WTC11 (cell line): ENCODE data around the gene PLCH2. TPM values are rescaled to one million over a fixed set of nuclear protein-coding genes. Genes with fewer than 3 reads are reported as not detected.

Experiments used
- ATAC-seq: fragments of 200-7000 bp; cut with Tn5 transposase; 2 replicates; pipeline ENCODE4 v1.10.0; 2021; ENCODE audit warnings: mild to moderate bottlenecking, moderate library complexity
- CTCF ChIA-PET: fragments of 300-600 bp; sonication (Branson Sonifier 250); formaldehyde crosslinking; loops from one replicate; lab custom pipeline; 2021; ENCODE audit warnings: antibody characterized with exemption; lab: Charles Lee
- POLR2A ChIA-PET: fragments of 350-600 bp; sonication (Branson Sonifier 250); formaldehyde crosslinking; loops from one replicate; lab custom pipeline; 2021; ENCODE audit warnings: antibody characterized with exemption; lab: Charles Lee
- DNase-seq: peaks from one replicate; pipeline ENCODE4 v3.0.0; 2021; ENCODE audit warnings: low spot score
- H3K27ac Mint-ChIP-seq: 2 replicates; pipeline ENCODE4 v1.8.0; 2021; ENCODE audit warnings: mixed read lengths
- H3K27me3 Mint-ChIP-seq: 2 replicates; pipeline ENCODE4 v1.8.0; 2021; ENCODE audit warnings: low read depth, mild to moderate bottlenecking, moderate library complexity, mixed read lengths
- H3K36me3 Mint-ChIP-seq: 2 replicates; pipeline ENCODE4 v1.8.0; 2021; ENCODE audit warnings: mixed read lengths
- H3K4me1 Mint-ChIP-seq: 2 replicates; pipeline ENCODE4 v1.8.0; 2022; ENCODE audit warnings: mixed read lengths
- H3K4me3 Mint-ChIP-seq: 2 replicates; pipeline ENCODE4 v1.8.0; 2021; ENCODE audit warnings: mild to moderate bottlenecking, moderate library complexity, mixed read lengths
- H3K9me3 Mint-ChIP-seq: 2 replicates; pipeline ENCODE4 v1.8.0; 2021; ENCODE audit warnings: mixed read lengths
- CTCF ChIP-seq: fragments of 200-600 bp; IDR thresholded peaks from 2 replicates; pipeline ENCODE4 v1.8.0; 2022; ENCODE audit warnings: antibody characterized with exemption
- FOXP4 ChIP-seq: sonication (generic); formaldehyde crosslinking; IDR thresholded peaks from 2 replicates; pipeline ENCODE4 v1.8.0; 2022; ENCODE audit warnings: mild to moderate bottlenecking, missing genetic modification reagents
- MAX ChIP-seq: sonication (generic); formaldehyde crosslinking; IDR thresholded peaks from 2 replicates; pipeline ENCODE4 v1.8.0; 2022; ENCODE audit warnings: mild to moderate bottlenecking, missing genetic modification reagents
- NFE2L1 ChIP-seq: sonication (generic); formaldehyde crosslinking; IDR thresholded peaks from 2 replicates; pipeline ENCODE4 v1.8.1; 2023; ENCODE audit warnings: missing genetic modification reagents
- NR1H2 ChIP-seq: sonication (generic); formaldehyde crosslinking; IDR thresholded peaks from 2 replicates; pipeline ENCODE4 v1.9.0; 2021; ENCODE audit warnings: mild to moderate bottlenecking, moderate library complexity, missing genetic modification reagents
- NR2C2 ChIP-seq: sonication (generic); formaldehyde crosslinking; IDR thresholded peaks from 2 replicates; pipeline ENCODE4 v1.8.0; 2022; ENCODE audit warnings: mild to moderate bottlenecking, missing genetic modification reagents
- RORB ChIP-seq: fragments of 250-450 bp; sonication (Bioruptor Pico); IDR thresholded peaks from 2 replicates; pipeline ENCODE4 v1.9.0; 2021; ENCODE audit warnings: mild to moderate bottlenecking
- TEAD1 ChIP-seq: sonication (generic); formaldehyde crosslinking; IDR thresholded peaks from 2 replicates; pipeline ENCODE4 v1.8.0; 2022; ENCODE audit warnings: mild to moderate bottlenecking, missing genetic modification reagents
- USF1 ChIP-seq: sonication (generic); formaldehyde crosslinking; IDR thresholded peaks from 2 replicates; pipeline ENCODE4 v1.8.0; 2022; ENCODE audit warnings: mild to moderate bottlenecking, missing genetic modification reagents
- ZMAT4 ChIP-seq: fragments of 250-450 bp; sonication (Bioruptor Pico); IDR thresholded peaks from 2 replicates; pipeline ENCODE4 v1.9.0; 2021; ENCODE audit warnings: mild to moderate bottlenecking
- ZNF121 ChIP-seq: sonication (generic); formaldehyde crosslinking; IDR thresholded peaks from 2 replicates; pipeline ENCODE4 v1.8.0; 2023; ENCODE audit warnings: missing genetic modification reagents
- ZNF138 ChIP-seq: sonication (generic); formaldehyde crosslinking; conservative IDR thresholded peaks from 2 replicates; pipeline ENCODE4 v1.8.1; 2022; ENCODE audit warnings: mild to moderate bottlenecking, moderate library complexity, missing genetic modification reagents
- ZNF396 ChIP-seq: fragments of 250-450 bp; sonication (Bioruptor Pico); IDR thresholded peaks from 2 replicates; pipeline ENCODE4 v1.8.0; 2021; ENCODE audit warnings: mild to moderate bottlenecking, moderate library complexity, borderline replicate concordance
- total RNA-seq: library from RNA; stranded (reverse); gene quantifications from 3 replicates; pipeline ENCODE4 v1.2.3, GENCODE V29; 2021
- TF ChIP-seq, protein P1 (sequence below): sonication (generic); formaldehyde crosslinking; IDR thresholded peaks from 2 replicates; pipeline ENCODE4 v1.8.1; 2022; ENCODE audit warnings: missing genetic modification reagents, borderline replicate concordance
- TF ChIP-seq, protein P2 (sequence below): sonication (generic); formaldehyde crosslinking; IDR thresholded peaks from 2 replicates; pipeline ENCODE4 v1.8.1; 2023; ENCODE audit warnings: mild to moderate bottlenecking, missing genetic modification reagents
- TF ChIP-seq, protein P3 (sequence below): sonication (generic); formaldehyde crosslinking; IDR thresholded peaks from 2 replicates; pipeline ENCODE4 v1.8.0; 2022; ENCODE audit warnings: missing genetic modification reagents
- TF ChIP-seq, protein P4 (sequence below): sonication (generic); formaldehyde crosslinking; IDR thresholded peaks from 2 replicates; pipeline ENCODE4 v1.8.1; 2023; ENCODE audit warnings: mild to moderate bottlenecking, missing genetic modification reagents, moderate library complexity

The PLCH2 gene
- total RNA-seq, 1 experiment from 2014 or later = 0.17 TPM

- CTCF ChIA-PET = no interaction called here
- Mint-ChIP-seq H3K9me3 (peaks cover 12% of the 10 kb centered on the region), H3K27me3 (peaks cover 4% of the 10 kb centered on the region; the same call in 1 of the 2 replicates), H3K4me1 (no peaks in the 10 kb centered on the region), H3K4me3 (no peak overlapping the region), H3K36me3 (no peaks in the 10 kb centered on the region), H3K27ac (no peak overlapping the region)
- ATAC-seq = no peak
- TF ChIP-seq, protein P1, sequence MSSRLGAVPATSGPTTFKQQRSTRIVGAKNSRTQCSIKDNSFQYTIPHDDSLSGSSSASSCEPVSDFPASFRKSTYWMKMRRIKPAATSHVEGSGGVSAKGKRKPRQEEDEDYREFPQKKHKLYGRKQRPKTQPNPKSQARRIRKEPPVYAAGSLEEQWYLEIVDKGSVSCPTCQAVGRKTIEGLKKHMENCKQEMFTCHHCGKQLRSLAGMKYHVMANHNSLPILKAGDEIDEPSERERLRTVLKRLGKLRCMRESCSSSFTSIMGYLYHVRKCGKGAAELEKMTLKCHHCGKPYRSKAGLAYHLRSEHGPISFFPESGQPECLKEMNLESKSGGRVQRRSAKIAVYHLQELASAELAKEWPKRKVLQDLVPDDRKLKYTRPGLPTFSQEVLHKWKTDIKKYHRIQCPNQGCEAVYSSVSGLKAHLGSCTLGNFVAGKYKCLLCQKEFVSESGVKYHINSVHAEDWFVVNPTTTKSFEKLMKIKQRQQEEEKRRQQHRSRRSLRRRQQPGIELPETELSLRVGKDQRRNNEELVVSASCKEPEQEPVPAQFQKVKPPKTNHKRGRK (CRISPR knock-in tag) = no peak
- TF ChIP-seq RORB (CRISPR knock-in tag) (no peak), FOXP4 (CRISPR knock-in tag) (no peak), NFE2L1 (CRISPR knock-in tag) (no peak), NR1H2 (CRISPR knock-in tag) (no peak)
- POLR2A ChIA-PET = no interaction called here
- no peak for DNase-seq
Observed at GRCh38 chr1:2428490-2428889, 47.6 kb upstream of the PLCH2 start.

DNA sequence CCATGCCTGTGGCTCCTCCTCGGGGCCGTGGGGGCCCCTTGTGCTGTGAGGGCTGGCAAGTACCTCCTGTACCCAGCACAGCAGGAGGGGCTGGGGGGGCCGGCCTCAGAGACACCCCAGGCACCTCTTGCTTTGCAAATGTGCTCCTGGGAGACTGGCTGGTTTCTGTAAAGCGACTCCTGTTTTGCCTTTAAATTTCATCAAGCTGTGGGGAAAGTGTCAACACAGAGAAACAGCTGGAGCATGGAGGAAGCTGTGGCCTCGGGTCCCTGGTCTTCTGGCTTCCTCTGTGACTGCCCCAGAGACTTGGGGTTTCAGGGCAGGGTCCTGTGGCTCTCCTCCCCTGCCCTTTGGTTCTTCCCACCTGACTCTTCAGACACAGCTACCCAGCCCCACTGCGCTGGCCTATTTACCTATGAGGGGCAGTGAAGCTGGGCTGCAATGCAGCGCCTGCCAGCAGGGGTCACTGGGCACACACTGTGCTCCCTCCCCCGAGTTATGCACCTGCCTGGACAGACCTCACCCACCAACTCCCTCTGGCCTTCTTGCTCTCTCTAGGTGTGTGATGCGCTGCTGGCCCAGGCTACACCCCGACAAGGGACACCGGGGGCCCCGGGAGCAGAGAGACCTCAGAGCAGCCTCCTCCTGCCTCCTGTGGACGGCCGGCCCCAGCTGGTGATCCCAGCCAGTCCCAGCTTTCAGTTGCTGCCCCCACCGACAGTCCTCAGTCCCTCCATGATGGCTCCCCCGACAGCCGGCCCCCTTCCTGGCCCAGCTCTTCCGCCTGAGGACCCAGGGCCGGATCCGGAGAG lies 46.1 kb upstream of the PLCH2 start:
- Mint-ChIP-seq H3K4me3 (no peak overlapping the region), H3K27me3 (no peaks in the 10 kb centered on the region), H3K9me3 (peaks cover 11% of the 10 kb centered on the region), H3K4me1 (no peaks in the 10 kb centered on the region), H3K27ac (no peak overlapping the region), H3K36me3 (no peaks in the 10 kb centered on the region)
- DNase-seq = peak; percentile 58
- peak; percentile 57 for ATAC-seq
- TF ChIP-seq CTCF = peak; percentile 55
- 0 out of 2 replicates have a peak, but pooled peaks have one; percentile 24 for TF ChIP-seq ZNF121 (CRISPR knock-in tag)
- TF ChIP-seq, protein P2, sequence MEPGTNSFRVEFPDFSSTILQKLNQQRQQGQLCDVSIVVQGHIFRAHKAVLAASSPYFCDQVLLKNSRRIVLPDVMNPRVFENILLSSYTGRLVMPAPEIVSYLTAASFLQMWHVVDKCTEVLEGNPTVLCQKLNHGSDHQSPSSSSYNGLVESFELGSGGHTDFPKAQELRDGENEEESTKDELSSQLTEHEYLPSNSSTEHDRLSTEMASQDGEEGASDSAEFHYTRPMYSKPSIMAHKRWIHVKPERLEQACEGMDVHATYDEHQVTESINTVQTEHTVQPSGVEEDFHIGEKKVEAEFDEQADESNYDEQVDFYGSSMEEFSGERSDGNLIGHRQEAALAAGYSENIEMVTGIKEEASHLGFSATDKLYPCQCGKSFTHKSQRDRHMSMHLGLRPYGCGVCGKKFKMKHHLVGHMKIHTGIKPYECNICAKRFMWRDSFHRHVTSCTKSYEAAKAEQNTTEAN (CRISPR knock-in tag) = no peak
- ChIA-PET CTCF (interaction anchor here (0.5 to 1.7 kb wide), 12 partner anchors 10 to 995 kb away, joined by 3 to 9 read pairs (median 4); partner anchors contain the start of gene PANK4), POLR2A (no interaction called here)

DNA sequence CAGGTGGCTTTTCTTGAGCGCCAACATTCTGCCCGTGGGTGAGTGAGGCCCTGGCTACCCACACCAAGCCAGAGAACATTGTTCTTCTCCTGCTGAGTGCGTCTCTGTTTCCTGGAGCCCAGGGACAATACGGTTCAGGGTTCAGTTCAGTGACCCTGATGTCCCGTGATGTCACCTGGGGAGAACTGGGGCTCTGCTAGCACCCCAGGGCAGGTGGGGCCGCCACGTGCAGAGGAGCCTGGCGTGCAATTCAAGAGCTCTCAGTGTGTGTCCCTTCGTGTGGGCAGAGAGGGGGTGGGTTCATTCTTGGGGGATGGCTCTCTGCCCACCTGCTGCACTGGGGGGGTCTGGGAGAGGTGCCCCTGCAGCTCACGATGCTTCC lies 45.5 kb upstream of the PLCH2 start:
- DNase-seq = no peak
- POLR2A ChIA-PET = no interaction called here
- H3K27ac Mint-ChIP-seq = no peak overlapping the region
- H3K27me3 Mint-ChIP-seq = no peaks in the 10 kb centered on the region
- no peak for ATAC-seq
- no peaks in the 10 kb centered on the region for H3K36me3 Mint-ChIP-seq
- no peaks in the 10 kb centered on the region for H3K4me1 Mint-ChIP-seq
- no peak overlapping the region for H3K4me3 Mint-ChIP-seq
- peaks cover 11% of the 10 kb centered on the region for H3K9me3 Mint-ChIP-seq
- CTCF ChIA-PET = interaction anchor here (1.0 to 1.7 kb wide), 9 partner anchors 10 to 356 kb away, joined by 3 to 9 read pairs (median 4); no protein-coding TSS in a partner anchor
- no peak for TF ChIP-seq NR2C2
- TF ChIP-seq NFE2L1 (CRISPR knock-in tag) = no peak
- TF ChIP-seq, protein P3, sequence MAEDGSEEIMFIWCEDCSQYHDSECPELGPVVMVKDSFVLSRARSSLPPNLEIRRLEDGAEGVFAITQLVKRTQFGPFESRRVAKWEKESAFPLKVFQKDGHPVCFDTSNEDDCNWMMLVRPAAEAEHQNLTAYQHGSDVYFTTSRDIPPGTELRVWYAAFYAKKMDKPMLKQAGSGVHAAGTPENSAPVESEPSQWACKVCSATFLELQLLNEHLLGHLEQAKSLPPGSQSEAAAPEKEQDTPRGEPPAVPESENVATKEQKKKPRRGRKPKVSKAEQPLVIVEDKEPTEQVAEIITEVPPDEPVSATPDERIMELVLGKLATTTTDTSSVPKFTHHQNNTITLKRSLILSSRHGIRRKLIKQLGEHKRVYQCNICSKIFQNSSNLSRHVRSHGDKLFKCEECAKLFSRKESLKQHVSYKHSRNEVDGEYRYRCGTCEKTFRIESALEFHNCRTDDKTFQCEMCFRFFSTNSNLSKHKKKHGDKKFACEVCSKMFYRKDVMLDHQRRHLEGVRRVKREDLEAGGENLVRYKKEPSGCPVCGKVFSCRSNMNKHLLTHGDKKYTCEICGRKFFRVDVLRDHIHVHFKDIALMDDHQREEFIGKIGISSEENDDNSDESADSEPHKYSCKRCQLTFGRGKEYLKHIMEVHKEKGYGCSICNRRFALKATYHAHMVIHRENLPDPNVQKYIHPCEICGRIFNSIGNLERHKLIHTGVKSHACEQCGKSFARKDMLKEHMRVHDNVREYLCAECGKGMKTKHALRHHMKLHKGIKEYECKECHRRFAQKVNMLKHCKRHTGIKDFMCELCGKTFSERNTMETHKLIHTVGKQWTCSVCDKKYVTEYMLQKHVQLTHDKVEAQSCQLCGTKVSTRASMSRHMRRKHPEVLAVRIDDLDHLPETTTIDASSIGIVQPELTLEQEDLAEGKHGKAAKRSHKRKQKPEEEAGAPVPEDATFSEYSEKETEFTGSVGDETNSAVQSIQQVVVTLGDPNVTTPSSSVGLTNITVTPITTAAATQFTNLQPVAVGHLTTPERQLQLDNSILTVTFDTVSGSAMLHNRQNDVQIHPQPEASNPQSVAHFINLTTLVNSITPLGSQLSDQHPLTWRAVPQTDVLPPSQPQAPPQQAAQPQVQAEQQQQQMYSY (CRISPR knock-in tag) = no peak
- TF ChIP-seq RORB (CRISPR knock-in tag) = no peak
- TF ChIP-seq USF1 (CRISPR knock-in tag) = no peak
- no peak for TF ChIP-seq ZNF396 (CRISPR knock-in tag)
- TF ChIP-seq ZNF138 = no peak
- no peak for TF ChIP-seq TEAD1 (CRISPR knock-in tag)
- TF ChIP-seq, protein P4, sequence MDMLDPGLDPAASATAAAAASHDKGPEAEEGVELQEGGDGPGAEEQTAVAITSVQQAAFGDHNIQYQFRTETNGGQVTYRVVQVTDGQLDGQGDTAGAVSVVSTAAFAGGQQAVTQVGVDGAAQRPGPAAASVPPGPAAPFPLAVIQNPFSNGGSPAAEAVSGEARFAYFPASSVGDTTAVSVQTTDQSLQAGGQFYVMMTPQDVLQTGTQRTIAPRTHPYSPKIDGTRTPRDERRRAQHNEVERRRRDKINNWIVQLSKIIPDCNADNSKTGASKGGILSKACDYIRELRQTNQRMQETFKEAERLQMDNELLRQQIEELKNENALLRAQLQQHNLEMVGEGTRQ = no peak
- no peak for TF ChIP-seq MAX (CRISPR knock-in tag)
- no peak for TF ChIP-seq ZMAT4
